Mammary epithelial cell (primary cell): Measurements from ENCODE around the gene SMARCC1.

ENCODE experiments used
- CTCF ChIP-seq, 2 donors: IDR thresholded peaks in 1 of 2; conservative IDR thresholded peaks in 1 of 2; 2 replicates each; pipeline ENCODE4 v1.5.1; 2011 to 2012; ENCODE audit warnings: inconsistent platforms in 2 of 2, low read length in 2 of 2, mild to moderate bottlenecking in 2 of 2, control low read depth in 1 of 2, low read depth in 1 of 2; ENCODE audit not compliant: insufficient read depth in 1 of 2; ENCODE audit errors: extremely low read depth in 1 of 2
- EZH2 ChIP-seq: IDR thresholded peaks from 2 replicates; pipeline ENCODE4 v1.6.1; 2012; ENCODE audit warnings: low read length, inconsistent platforms, borderline replicate concordance

- no peak for TF ChIP-seq CTCF (conservative IDR thresholded peaks at IDR 0.05 in 1 of 2, IDR thresholded peaks at IDR 0.05 in 1 of 2; ENCODE audit: extremely low read depth in 1 of 2, insufficient read depth in 1 of 2, low read depth in 1 of 2, low read length in 2 of 2)
- no peak for TF ChIP-seq EZH2
Observed at GRCh38 chr3:47646362-47646761, 135.3 kb downstream of the SMARCC1 start.
